ENCODE data around the gene TIMM23.

- TF ChIP-seq CTCF (IDR thresholded peaks at IDR 0.05): no peak
- TF ChIP-seq POLR2A (IDR thresholded peaks at IDR 0.05): no peak
These were observed 30.8 kb downstream of the TIMM23 start for GRCh38 chr10:46002916-46003693.

Data from Peyer's patch (tissue), 4 donors.